GM19468 (cell line): ENCODE results near the gene CTU1.
"Not testable (repeated sequence)": the region's sequence is repeated elsewhere in the genome, so short reads cannot be mapped to it uniquely, and the experiment has no call there.

Source experiments
- ATAC-seq: cut with Tn5 transposase; IDR thresholded peaks from one replicate; pipeline ENCODE4 v1.9.1; 2021; ENCODE audit warnings: mild to moderate bottlenecking, moderate library complexity, moderate number of reproducible peaks; ENCODE audit not compliant: unreplicated experiment; ENCODE audit errors: extremely low read depth

Gene CTU1

GRCh38 chr19:51108066-51108804 is at the start of gene CTU1:
Gene CTU1 (minus strand): TSS chr19:51108409. CDS start chr19:51104569, 3,840 bp downstream.
- peak; percentile 90 for ATAC-seq

- ATAC-seq: no peak
Measured at GRCh38 chr19:51157265-51157664, 49.1 kb upstream of the CTU1 start.

GRCh38 chr19:51156710-51157109 is 48.5 kb upstream of the CTU1 start:
- no peak for ATAC-seq

GRCh38 chr19:51150627-51151026 is 42.4 kb upstream of the CTU1 start:
- ATAC-seq: no peak

- no peak for ATAC-seq
Measured at GRCh38 chr19:51148580-51148979, 40.4 kb upstream of the CTU1 start.

- ATAC-seq: no peak
Measured at GRCh38 chr19:51147663-51148062, 39.5 kb upstream of the CTU1 start.

- ATAC-seq: no peak
Measured at GRCh38 chr19:51146751-51147150, 38.5 kb upstream of the CTU1 start.

GRCh38 chr19:51145916-51146493 is 37.8 kb upstream of the CTU1 start:
- ATAC-seq: no peak

GRCh38 chr19:51144482-51145045 is 36.4 kb upstream of the CTU1 start:
- ATAC-seq: no peak

- ATAC-seq: no peak
Measured at GRCh38 chr19:51143486-51143885, 35.3 kb upstream of the CTU1 start.

GRCh38 chr19:51142809-51143475 is 34.7 kb upstream of the CTU1 start:
- not testable (repeated sequence) for ATAC-seq

- no peak for ATAC-seq
Measured at GRCh38 chr19:51142119-51142518, 33.9 kb upstream of the CTU1 start, which contains the start of gene SIGLEC7. Gene SIGLEC7 (plus strand): TSS chr19:51142301. CDS start chr19:51142370, 69 bp downstream.

- no peak for ATAC-seq
Measured at GRCh38 chr19:51141181-51141580, 33.0 kb upstream of the CTU1 start.

- no peak for ATAC-seq
Measured at GRCh38 chr19:51140441-51140840, 32.2 kb upstream of the CTU1 start.

GRCh38 chr19:51139299-51140014 is 31.2 kb upstream of the CTU1 start:
- ATAC-seq: no peak

GRCh38 chr19:51138549-51138979 is 30.4 kb upstream of the CTU1 start:
- no peak for ATAC-seq

GRCh38 chr19:51137792-51138425 is 29.7 kb upstream of the CTU1 start:
- no peak for ATAC-seq

GRCh38 chr19:51136851-51137551 is 28.8 kb upstream of the CTU1 start:
- no peak for ATAC-seq
